NT2/D1 (cell line): Measurements from ENCODE around the gene TNKS2.

Source experiments
- SUZ12 ChIP-seq: IDR thresholded peaks from 2 replicates; pipeline ENCODE4 v1.6.1; 2011; ENCODE audit not compliant: insufficient read length, insufficient read depth; ENCODE audit errors: extremely low read depth
- ZNF274 ChIP-seq: IDR thresholded peaks from 2 replicates; pipeline ENCODE4 v1.6.1; 2011; ENCODE audit warnings: mild to moderate bottlenecking, low read depth, low read length

GRCh38 chr10:91875156-91875555 is 76.9 kb downstream of the TNKS2 start:
- no peak for TF ChIP-seq SUZ12
- no peak for TF ChIP-seq ZNF274
